CD4-positive, CD25-positive, alpha-beta regulatory T cell (primary cell): ENCODE results near the gene SPTB. TPM values are rescaled to one million over a fixed set of nuclear protein-coding genes. Genes with fewer than 3 reads are reported as not detected.

Experiments used
- ATAC-seq, 2 donors: fragments of 150-1000 bp; cut with Tn5 transposase; one replicate each; pipeline ENCODE4 v1.10.0; 2021; ENCODE audit warnings: low read depth in 2 of 2, moderate number of reproducible peaks in 2 of 2, moderate library complexity in 1 of 2
- DNase-seq, 3 donors: peaks; one replicate each; pipeline versions ENCODE4 v3.0.0 to v3.0.0-alpha.2; 2012 to 2022; ENCODE audit warnings: mixed read lengths in 1 of 3
- H3K27ac ChIP-seq: one replicate; pipeline ENCODE4 v1.7.0; 2013; ENCODE audit warnings: mild to moderate bottlenecking, low read length; ENCODE audit not compliant: insufficient read depth, poor library complexity, severe bottlenecking
- H3K27me3 ChIP-seq: one replicate; pipeline ENCODE4 v1.7.0; 2013; ENCODE audit warnings: low read length; ENCODE audit not compliant: control insufficient read depth, insufficient read depth
- H3K36me3 ChIP-seq: one replicate; pipeline ENCODE4 v1.7.0; 2013; ENCODE audit warnings: mild to moderate bottlenecking, low read length, moderate library complexity; ENCODE audit not compliant: control insufficient read depth, insufficient read depth
- H3K4me1 ChIP-seq: 2 replicates; pipeline ENCODE4 v1.7.0; 2013; ENCODE audit warnings: mild to moderate bottlenecking, low read length; ENCODE audit not compliant: insufficient read depth, control insufficient read depth, poor library complexity, severe bottlenecking
- H3K4me3 ChIP-seq: one replicate; pipeline ENCODE4 v1.7.0; 2013; ENCODE audit warnings: low read depth, mild to moderate bottlenecking, low read length, moderate library complexity
- H3K9me3 ChIP-seq, 2 experiments: 1 replicate in 1 of 2; 2 replicates in 1 of 2; pipeline ENCODE4 v1.7.0; 2013; ENCODE audit warnings: low read length in 2 of 2, mild to moderate bottlenecking in 1 of 2, moderate library complexity in 1 of 2; ENCODE audit not compliant: control insufficient read depth in 2 of 2
- H3K27ac Mint-ChIP-seq, 3 donors: one replicate each; pipeline ENCODE4 v1.8.0; 2020 to 2022; ENCODE audit warnings: mild to moderate bottlenecking in 3 of 3, mixed read lengths in 3 of 3, moderate library complexity in 2 of 3
- H3K27me3 Mint-ChIP-seq: one replicate; pipeline ENCODE4 v1.8.0; 2022; ENCODE audit warnings: mild to moderate bottlenecking, mixed read lengths
- H3K36me3 Mint-ChIP-seq: one replicate; pipeline ENCODE4 v1.8.0; 2020; ENCODE audit warnings: mixed read lengths
- H3K4me1 Mint-ChIP-seq, 4 donors: one replicate each; pipeline ENCODE4 v1.8.0; 2020 to 2022; ENCODE audit warnings: mixed read lengths in 4 of 4, mild to moderate bottlenecking in 1 of 4
- H3K4me3 Mint-ChIP-seq, 4 donors: one replicate each; pipeline ENCODE4 v1.8.0; 2020 to 2022; ENCODE audit warnings: mild to moderate bottlenecking in 4 of 4, mixed read lengths in 4 of 4, moderate library complexity in 3 of 4
- H3K9me3 Mint-ChIP-seq, 7 donors: one replicate each; pipeline ENCODE4 v1.8.0; 2020 to 2022; ENCODE audit warnings: mixed read lengths in 7 of 7, mild to moderate bottlenecking in 3 of 7, moderate library complexity in 2 of 7
- polyA plus RNA-seq, 4 donors: library from polyadenylated mRNA; unstranded; fragments of 300-500 nt; fragmentation: Illumina TruSeq; gene quantifications; one replicate each; pipeline ENCODE4 v1.2.3, GENCODE V29; 2021
- total RNA-seq: library from RNA; stranded (reverse); gene quantifications from one replicate; pipeline ENCODE4 v1.2.3, GENCODE V29; 2022

The SPTB gene
- total and polyA plus RNA-seq, 5 donors from 2014 or later: 0.11 to 0.91 (median 0.24) TPM; not detected in 1

GRCh38 chr14:64700894-64701293 lies 178.8 kb downstream of the SPTB start:
- Histone ChIP-seq H3K27ac (no peak overlapping the region), H3K36me3 (no peaks in the 10 kb centered on the region), H3K27me3 (peaks cover 16% of the 10 kb centered on the region), H3K9me3 (no peaks in the 10 kb centered on the region), H3K4me3 (no peak overlapping the region), H3K4me1 (peaks cover 41% of the 10 kb centered on the region)
- peaks cover 85% of the 10 kb centered on the region for H3K27me3 Mint-ChIP-seq
- no peak overlapping the region for H3K27ac Mint-ChIP-seq
- no peak overlapping the region for H3K4me3 Mint-ChIP-seq
- peaks cover 8 to 39% (median 28%) of the 10 kb centered on the region in 4 donors for H3K4me1 Mint-ChIP-seq
- DNase-seq (no peak), ATAC-seq (no peak)
- H3K36me3 Mint-ChIP-seq: no peaks in the 10 kb centered on the region
- peaks cover 0 to 5% (median 0%) of the 10 kb centered on the region in 7 donors for H3K9me3 Mint-ChIP-seq

GRCh38 chr14:64700290-64700689 lies 179.4 kb downstream of the SPTB start:
- Histone ChIP-seq H3K9me3 (no peaks in the 10 kb centered on the region), H3K27ac (no peak overlapping the region), H3K4me1 (peaks cover 35% of the 10 kb centered on the region), H3K27me3 (peaks cover 16% of the 10 kb centered on the region), H3K36me3 (no peaks in the 10 kb centered on the region), H3K4me3 (no peak overlapping the region)
- Mint-ChIP-seq H3K9me3 (peaks cover 0 to 5% (median 0%) of the 10 kb centered on the region in 7 donors), H3K36me3 (no peaks in the 10 kb centered on the region), H3K4me1 (peaks cover 8 to 33% (median 24%) of the 10 kb centered on the region in 4 donors), H3K27me3 (peaks cover 82% of the 10 kb centered on the region), H3K27ac (no peak overlapping the region), H3K4me3 (no peak overlapping the region)
- ATAC-seq (no peak), DNase-seq (no peak)

- H3K27me3 Mint-ChIP-seq: peaks cover 80% of the 10 kb centered on the region
Observed at GRCh38 chr14:64698903-64699302, 180.8 kb downstream of the SPTB start.

GRCh38 chr14:64696355-64696857 lies 183.3 kb downstream of the SPTB start:
- H3K36me3 Mint-ChIP-seq: no peaks in the 10 kb centered on the region
- H3K27me3 ChIP-seq: peaks cover 8% of the 10 kb centered on the region
- peaks cover 0 to 2% (median 0%) of the 10 kb centered on the region in 7 donors for H3K9me3 Mint-ChIP-seq
- ATAC-seq (no peak), DNase-seq (peak in 1 of 3 donors; percentile 15)
- peak overlapping the region in 1 of 3 donors; percentile 20 for H3K27ac Mint-ChIP-seq
- H3K4me1 ChIP-seq: peaks cover 7% of the 10 kb centered on the region
- H3K9me3 ChIP-seq: no peaks in the 10 kb centered on the region
- H3K27ac ChIP-seq: no peak overlapping the region
- no peaks in the 10 kb centered on the region for H3K36me3 ChIP-seq
- H3K4me3 Mint-ChIP-seq: no peak overlapping the region
- no peak overlapping the region for H3K4me3 ChIP-seq
- H3K27me3 Mint-ChIP-seq: peaks cover 62% of the 10 kb centered on the region
- peaks cover 0 to 16% (median 12%) of the 10 kb centered on the region in 4 donors for H3K4me1 Mint-ChIP-seq

More at GRCh38 chr14:64698903-64699302, 180.8 kb downstream of the SPTB start:
- peak in 1 of 3 donors; percentile 21 for DNase-seq
- peaks cover 0 to 5% (median 0%) of the 10 kb centered on the region in 7 donors for H3K9me3 Mint-ChIP-seq
- H3K36me3 Mint-ChIP-seq: no peaks in the 10 kb centered on the region
- Histone ChIP-seq H3K9me3 (no peaks in the 10 kb centered on the region), H3K4me1 (peaks cover 22% of the 10 kb centered on the region), H3K4me3 (no peak overlapping the region), H3K36me3 (no peaks in the 10 kb centered on the region), H3K27me3 (peaks cover 21% of the 10 kb centered on the region), H3K27ac (no peak overlapping the region)
- peaks cover 8 to 31% (median 23%) of the 10 kb centered on the region in 4 donors for H3K4me1 Mint-ChIP-seq
- H3K4me3 Mint-ChIP-seq: no peak overlapping the region
- peak in 1 of 2 donors; percentile 11 for ATAC-seq
- H3K27ac Mint-ChIP-seq: peak overlapping the region in 1 of 3 donors; percentile 9

Other genes starting within 250 kb of the SPTB start
- gene PLEKHG3, start 175.5 kb downstream of the SPTB start, total RNA-seq: 31.9 TPM
- 10 to 100 TPM in 1 of 4 donors, 1 to 10 TPM in 3; 2.1 to 10.5 (median 4.5) TPM for gene PLEKHG3, start 175.5 kb downstream of the SPTB start, polyA plus RNA-seq
- 95.3 TPM for gene CHURC1, start 34.5 kb upstream of the SPTB start, total RNA-seq
- gene CHURC1, start 34.5 kb upstream of the SPTB start, polyA plus RNA-seq: 100 to 1,000 TPM; 171 to 228 (median 188) TPM
- gene GPX2, start 62.8 kb upstream of the SPTB start, total RNA-seq: not detected
- under 1 TPM in 2 of 4 donors, not detected in 2; 0.54 to 0.94 TPM for gene GPX2, start 62.8 kb upstream of the SPTB start, polyA plus RNA-seq
- 6.5 TPM for gene RAB15, start 92.4 kb upstream of the SPTB start, total RNA-seq
- gene RAB15, start 92.4 kb upstream of the SPTB start, polyA plus RNA-seq: 1 to 10 TPM; 3.0 to 4.7 (median 3.2) TPM
- 15.5 TPM for gene FNTB, start 107.0 kb upstream of the SPTB start, total RNA-seq
- gene FNTB, start 107.0 kb upstream of the SPTB start, polyA plus RNA-seq: 1 to 10 TPM; 6.3 to 9.8 (median 7.7) TPM
- gene MAX, start 222.6 kb upstream of the SPTB start, total RNA-seq: 219 TPM
- 100 to 1,000 TPM; 170 to 212 (median 179) TPM for gene MAX, start 222.6 kb upstream of the SPTB start, polyA plus RNA-seq